Right atrium auricular region (tissue), 2 donors: Measurements from ENCODE around the gene HIRA. TPM values are rescaled to one million over a fixed set of nuclear protein-coding genes. Genes with fewer than 3 reads are reported as not detected.
A peak's percentile ranks its signal among the peaks of the same experiment; 100 is the strongest.

ENCODE experiments used
- DNase-seq: peaks from one replicate; pipeline ENCODE4 v3.0.0-alpha.2; 2019; ENCODE audit warnings: low spot score
- H3K27ac ChIP-seq, 2 donors: fragments of 200-600 bp; sonication (generic); 1 replicate in 1 of 2; 2 replicates in 1 of 2; pipeline ENCODE4 v1.5.1; 2016 to 2019
- H3K27me3 ChIP-seq, 2 donors: fragments of 200-600 bp; sonication (generic); one replicate each; pipeline versions ENCODE4 v1.5.1 to v1.6.0; 2017 to 2019
- H3K36me3 ChIP-seq: fragments of 200-600 bp; sonication (generic); one replicate; pipeline ENCODE4 v1.5.1; 2016
- H3K4me1 ChIP-seq, 2 donors: fragments of 200-600 bp; sonication (generic); one replicate each; pipeline versions ENCODE4 v1.5.1 to v1.6.0; 2017 to 2019
- H3K4me3 ChIP-seq, 2 donors: fragments of 200-600 bp; sonication (generic); 1 replicate in 1 of 2; 2 replicates in 1 of 2; pipeline ENCODE4 v1.5.1; 2017 to 2019; ENCODE audit warnings: mild to moderate bottlenecking in 1 of 2, moderate library complexity in 1 of 2
- H3K9me3 ChIP-seq, 2 donors: fragments of 200-600 bp; sonication (generic); one replicate each; pipeline ENCODE4 v1.5.1; 2019
- CTCF ChIP-seq, 2 donors: fragments of 200-600 bp; sonication (generic); IDR thresholded peaks; one replicate each; pipeline ENCODE4 v1.5.1; 2019; ENCODE audit warnings: antibody characterized with exemption in 2 of 2
- total RNA-seq, 2 donors: library from RNA; depleted of rRNA; stranded (reverse); fragments of >200 nt; gene quantifications; one replicate each; pipeline ENCODE4 v1.1.0, GENCODE V29; 2016

The HIRA gene
- total RNA-seq, 2 donors from 2014 or later = 9.8 to 15.7 TPM

GRCh38 chr22:19429950-19430889, 1.3 kb downstream of the HIRA start:
- Histone ChIP-seq H3K9me3 (no peaks in the 10 kb centered on the region), H3K4me3 (peak overlapping the region; percentile 84 to 92), H3K27ac (peak overlapping the region; percentile 18 to 82), H3K27me3 (no peaks in the 10 kb centered on the region), H3K36me3 (peaks cover 8% of the 10 kb centered on the region), H3K4me1 (peaks cover 0 to 27% of the 10 kb centered on the region in 2 donors)
- no peak for TF ChIP-seq CTCF (IDR thresholded peaks at IDR 0.05)
- DNase-seq = no peak

GRCh38 chr22:19424186-19424500, 7.4 kb downstream of the HIRA start:
- TF ChIP-seq CTCF (IDR thresholded peaks at IDR 0.05) = no peak
- Histone ChIP-seq H3K4me3 (no peak overlapping the region), H3K36me3 (no peaks in the 10 kb centered on the region), H3K27ac (no peak overlapping the region), H3K27me3 (no peaks in the 10 kb centered on the region), H3K9me3 (no peaks in the 10 kb centered on the region), H3K4me1 (peaks cover 0 to 8% of the 10 kb centered on the region in 2 donors)
- no peak for DNase-seq

GRCh38 chr22:19422440-19423301, 8.9 kb downstream of the HIRA start:
- Histone ChIP-seq H3K36me3 (no peaks in the 10 kb centered on the region), H3K9me3 (no peaks in the 10 kb centered on the region), H3K4me1 (peaks cover 0 to 9% of the 10 kb centered on the region in 2 donors), H3K27ac (no peak overlapping the region), H3K27me3 (no peaks in the 10 kb centered on the region), H3K4me3 (no peak overlapping the region)
- TF ChIP-seq CTCF (IDR thresholded peaks at IDR 0.05) = no peak
- DNase-seq = no peak

- no peaks in the 10 kb centered on the region for H3K36me3 ChIP-seq
- no peak overlapping the region for H3K4me3 ChIP-seq
- TF ChIP-seq CTCF (IDR thresholded peaks at IDR 0.05) = no peak
- no peak overlapping the region for H3K27ac ChIP-seq
- no peaks in the 10 kb centered on the region for H3K9me3 ChIP-seq
- peaks cover 0 to 9% of the 10 kb centered on the region in 2 donors for H3K4me1 ChIP-seq
- no peaks in the 10 kb centered on the region for H3K27me3 ChIP-seq
- no peak for DNase-seq
Observed at GRCh38 chr22:19420321-19420720, 11.2 kb downstream of the HIRA start.

GRCh38 chr22:19419464-19420178, 11.9 kb downstream of the HIRA start:
- Histone ChIP-seq H3K4me1 (peaks cover 0 to 9% of the 10 kb centered on the region in 2 donors), H3K27ac (no peak overlapping the region), H3K9me3 (no peaks in the 10 kb centered on the region)

More at GRCh38 chr22:19419464-19420178, 11.9 kb downstream of the HIRA start:
- H3K36me3 ChIP-seq = no peaks in the 10 kb centered on the region
- no peak for DNase-seq
- H3K4me3 ChIP-seq = no peak overlapping the region
- TF ChIP-seq CTCF (IDR thresholded peaks at IDR 0.05) = no peak
- no peaks in the 10 kb centered on the region for H3K27me3 ChIP-seq
